Smooth muscle cell of the brain vasculature (primary cell): ENCODE data around the gene TARBP2.
A peak's percentile ranks its signal among the peaks of the same experiment; 100 is the strongest.
"Not testable (repeated sequence)": the region's sequence is repeated elsewhere in the genome, so short reads cannot be mapped to it uniquely, and the experiment has no call there.

Source experiments
- DNase-seq: peaks from one replicate; pipeline ENCODE4 v3.0.0-alpha.2; 2012; ENCODE audit warnings: low read depth, low spot score

Gene TARBP2

GRCh38 chr12:53510181-53510812 lies 9.2 kb downstream of the TARBP2 start:
- no peak for DNase-seq

- DNase-seq: no peak
Measured at GRCh38 chr12:53513712-53514410, 12.8 kb downstream of the TARBP2 start.

GRCh38 chr12:53514628-53515290 lies 13.7 kb downstream of the TARBP2 start:
- no peak for DNase-seq

- DNase-seq: no peak
Measured at GRCh38 chr12:53515291-53515680, 14.2 kb downstream of the TARBP2 start.

- no peak for DNase-seq
Measured at GRCh38 chr12:53516758-53517455, 15.8 kb downstream of the TARBP2 start.

- no peak for DNase-seq
Measured at GRCh38 chr12:53518381-53518780, 17.3 kb downstream of the TARBP2 start.

GRCh38 chr12:53523131-53523530 lies 22.0 kb downstream of the TARBP2 start:
- no peak for DNase-seq

- DNase-seq: no peak
Measured at GRCh38 chr12:53524476-53524875, 23.4 kb downstream of the TARBP2 start.

- no peak for DNase-seq
Measured at GRCh38 chr12:53530061-53530460, 29.0 kb downstream of the TARBP2 start.

- no peak for DNase-seq
Measured at GRCh38 chr12:53530920-53531319, 29.8 kb downstream of the TARBP2 start.

- DNase-seq: no peak
Measured at GRCh38 chr12:53532021-53532420, 30.9 kb downstream of the TARBP2 start.

GRCh38 chr12:53532524-53533445 lies 31.7 kb downstream of the TARBP2 start:
- no peak for DNase-seq

- DNase-seq: no peak
Measured at GRCh38 chr12:53533471-53533870, 32.4 kb downstream of the TARBP2 start.

- no peak for DNase-seq
Measured at GRCh38 chr12:53536962-53537361, 35.9 kb downstream of the TARBP2 start.

- DNase-seq: no peak
Measured at GRCh38 chr12:53538209-53538689, 37.2 kb downstream of the TARBP2 start.

- no peak for DNase-seq
Measured at GRCh38 chr12:53539526-53539925, 38.4 kb downstream of the TARBP2 start.

- peak; percentile 45 for DNase-seq
Measured at GRCh38 chr12:53543539-53543938, 42.5 kb downstream of the TARBP2 start.

- not testable (repeated sequence) for DNase-seq
Measured at GRCh38 chr12:53548354-53548753, 47.3 kb downstream of the TARBP2 start.

- DNase-seq: not testable (repeated sequence)
Measured at GRCh38 chr12:53550131-53550530, 49.0 kb downstream of the TARBP2 start.

GRCh38 chr12:53550595-53550994 lies 49.5 kb downstream of the TARBP2 start:
- peak; percentile 47 for DNase-seq

GRCh38 chr12:53551889-53552291 lies 50.8 kb downstream of the TARBP2 start:
- no peak for DNase-seq
